GM21723 (cell line): Measurements from ENCODE around the gene CAMK2G.

Experiments
- ATAC-seq: cut with Tn5 transposase; IDR thresholded peaks from one replicate; pipeline ENCODE4 v1.9.1; 2021; ENCODE audit warnings: mild to moderate bottlenecking, moderate library complexity; ENCODE audit not compliant: unreplicated experiment

The CAMK2G gene

DNA sequence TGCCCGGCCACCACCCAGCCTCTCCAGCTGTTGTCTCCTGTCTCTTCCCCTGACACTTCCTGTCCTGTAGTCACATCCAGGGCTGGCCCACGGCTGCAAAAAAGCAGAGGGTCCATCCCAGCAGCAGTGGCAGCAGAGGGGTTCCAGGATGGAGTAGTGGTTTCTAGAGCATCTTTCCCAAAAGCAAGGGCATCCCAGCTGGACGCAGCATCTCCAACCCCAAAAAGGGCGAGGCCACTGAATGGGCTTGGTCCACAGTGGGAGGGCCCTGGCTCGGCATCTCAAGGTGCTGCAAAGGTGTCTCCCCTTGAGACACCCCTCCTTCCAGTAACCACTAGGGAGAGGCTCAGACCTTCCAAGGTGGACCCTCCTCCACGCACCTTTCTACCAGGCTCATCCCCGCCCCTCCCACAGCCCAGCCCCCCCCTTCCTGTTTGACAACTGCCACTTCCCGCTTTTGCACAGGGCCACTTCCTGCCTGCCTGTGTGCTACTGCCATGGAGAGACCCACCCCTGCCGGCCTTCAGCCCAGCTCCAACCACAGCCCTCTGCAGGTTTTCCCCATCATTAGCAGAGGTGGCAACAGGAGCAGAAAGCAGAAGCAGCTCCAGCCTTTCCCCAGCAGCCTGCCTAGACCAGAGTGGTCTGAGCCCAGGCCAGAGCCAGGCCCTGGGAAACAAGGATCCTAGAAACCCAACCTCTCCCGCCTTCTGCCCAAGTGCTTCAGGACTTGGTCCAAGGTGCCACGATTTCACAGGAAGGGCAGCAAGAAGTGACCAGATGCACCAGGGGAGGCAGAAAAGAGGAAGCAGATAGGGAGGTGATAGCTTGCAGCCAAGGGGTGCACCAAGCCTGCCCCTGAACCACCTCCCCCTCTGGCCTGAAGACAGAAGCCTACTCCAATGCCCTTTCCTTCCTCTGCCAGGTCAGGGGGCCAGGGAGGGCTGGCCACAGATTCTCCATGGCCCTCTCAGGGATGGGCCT is 8.6 kb downstream of the CAMK2G start:
- peak; percentile 81 for ATAC-seq

DNA sequence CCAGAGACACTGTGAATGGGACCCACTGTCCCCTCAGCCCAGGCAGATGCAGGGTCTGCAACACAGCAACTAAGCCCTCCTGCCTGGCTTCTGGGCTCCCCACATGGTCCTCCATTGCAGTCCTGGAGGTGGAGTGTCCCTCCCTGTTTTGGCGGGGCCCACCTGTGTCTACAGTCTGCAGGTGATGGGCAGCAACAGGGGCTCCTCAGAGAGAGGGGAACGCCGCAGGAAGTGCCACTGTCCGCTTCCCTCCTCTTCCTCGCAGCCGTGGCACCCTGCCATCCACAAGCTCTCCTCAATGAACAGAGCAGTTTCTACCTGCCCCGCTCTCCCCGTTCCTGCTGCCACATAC is 9.3 kb downstream of the CAMK2G start:
- no peak for ATAC-seq

DNA sequence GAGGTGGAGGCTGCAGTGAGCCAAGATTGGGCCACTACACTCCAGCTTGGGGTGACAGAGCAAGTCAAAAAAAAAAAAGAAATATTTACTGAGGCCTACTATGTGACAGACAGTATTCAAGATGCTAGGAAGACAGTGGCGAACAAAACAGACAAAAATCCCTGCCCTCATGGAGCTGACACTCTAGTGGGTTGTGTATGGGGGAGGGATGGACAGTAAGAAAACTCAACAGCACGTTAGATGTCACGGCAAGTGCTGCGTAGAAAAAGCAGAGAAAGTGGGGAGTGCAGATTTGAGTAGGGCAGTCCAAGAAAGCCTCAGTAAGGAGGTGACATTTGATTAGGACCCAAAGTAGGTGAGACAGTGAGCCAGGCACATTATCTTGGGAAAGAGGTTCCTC is 10.1 kb downstream of the CAMK2G start:
- ATAC-seq, result no peak

DNA sequence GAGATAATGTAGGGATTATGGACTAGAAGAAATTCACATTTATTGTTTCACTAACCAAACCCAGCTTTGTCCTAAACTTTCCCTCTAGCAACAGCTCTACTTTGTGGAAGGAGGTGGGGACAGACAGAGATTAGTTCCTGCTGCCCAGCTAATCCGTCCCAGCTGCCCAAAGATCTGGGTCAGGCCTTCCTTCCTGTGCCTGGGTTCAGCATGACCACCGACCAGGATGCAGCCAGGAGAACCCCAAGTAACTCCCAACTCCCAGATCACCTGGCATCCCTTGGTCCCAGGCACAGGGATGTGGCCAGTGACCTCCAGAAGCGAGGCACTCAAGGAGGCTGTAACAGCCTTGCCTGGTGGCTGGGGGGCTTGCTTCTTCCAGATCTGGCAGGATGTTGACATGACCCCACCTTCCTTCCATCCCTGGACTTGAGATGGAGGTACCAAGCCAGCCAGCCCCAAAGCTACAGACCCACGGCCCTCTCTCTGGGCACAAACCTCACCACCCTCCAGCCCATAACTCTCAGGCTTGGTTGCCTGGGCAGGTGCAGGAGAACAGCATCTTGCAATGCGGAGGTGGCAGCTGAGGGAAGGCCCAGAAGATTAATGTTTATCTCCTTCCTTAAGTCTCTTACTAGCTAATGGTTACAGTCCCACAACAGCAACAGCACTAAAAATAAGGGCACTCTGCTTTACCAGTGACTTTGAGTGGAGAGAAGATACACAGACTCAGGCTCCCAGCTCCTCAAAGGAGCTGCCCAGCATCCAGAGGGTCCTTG is 11.1 kb downstream of the CAMK2G start:
- no peak for ATAC-seq

DNA sequence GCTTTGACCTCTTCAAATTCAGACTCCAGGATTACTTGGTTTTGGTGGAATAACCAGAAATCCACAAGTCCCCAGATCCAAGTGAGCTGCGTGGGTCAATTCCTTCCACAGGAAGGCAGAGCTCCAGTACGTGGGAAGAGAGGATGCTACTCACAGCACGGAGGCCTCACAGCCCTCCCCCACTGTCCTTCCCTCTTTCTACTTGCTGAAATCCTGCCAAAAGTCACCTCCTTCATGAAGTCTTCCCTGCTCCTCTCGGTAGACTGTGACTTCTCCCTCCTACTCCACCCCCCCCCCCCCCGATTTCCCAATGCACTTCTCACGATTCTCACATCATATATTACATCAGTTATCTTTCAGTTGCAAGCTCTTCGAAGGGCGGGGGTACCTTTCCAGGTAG is 12.3 kb downstream of the CAMK2G start:
- no peak for ATAC-seq

DNA sequence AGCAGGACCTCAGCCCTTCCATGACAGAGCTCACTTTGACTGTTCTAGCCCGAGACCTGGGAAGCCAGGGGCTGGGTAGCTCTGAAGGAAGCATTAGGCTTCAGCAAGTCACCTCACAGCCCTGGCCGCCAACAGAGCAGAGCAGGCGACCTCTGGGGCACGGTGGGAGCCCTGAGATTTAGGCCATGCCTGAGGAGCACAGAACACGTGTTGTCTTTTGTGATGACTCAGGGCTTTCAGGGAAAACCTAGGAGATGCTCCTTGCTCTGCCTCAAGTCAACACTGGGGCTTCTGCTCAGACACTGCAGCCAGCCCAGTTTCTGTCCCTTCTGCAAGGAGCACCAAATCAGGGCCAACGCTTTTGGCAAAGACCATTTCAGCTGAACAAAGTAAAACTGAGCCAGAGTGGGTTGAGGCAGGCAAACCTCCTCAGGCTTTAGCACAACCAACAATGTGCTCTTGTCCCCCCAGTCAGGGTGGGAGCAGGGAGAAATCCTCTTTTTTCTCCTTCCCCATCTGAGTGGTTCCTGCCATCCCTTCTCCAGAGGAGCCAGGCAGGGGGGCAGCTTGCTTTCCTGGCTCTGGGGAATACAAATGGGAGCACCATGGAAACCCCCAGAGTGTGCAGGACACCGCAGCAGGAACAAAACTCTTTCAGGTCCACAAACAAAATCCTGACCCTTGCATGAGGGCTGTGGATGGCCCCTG is 14.4 kb downstream of the CAMK2G start:
- ATAC-seq, result no peak

DNA sequence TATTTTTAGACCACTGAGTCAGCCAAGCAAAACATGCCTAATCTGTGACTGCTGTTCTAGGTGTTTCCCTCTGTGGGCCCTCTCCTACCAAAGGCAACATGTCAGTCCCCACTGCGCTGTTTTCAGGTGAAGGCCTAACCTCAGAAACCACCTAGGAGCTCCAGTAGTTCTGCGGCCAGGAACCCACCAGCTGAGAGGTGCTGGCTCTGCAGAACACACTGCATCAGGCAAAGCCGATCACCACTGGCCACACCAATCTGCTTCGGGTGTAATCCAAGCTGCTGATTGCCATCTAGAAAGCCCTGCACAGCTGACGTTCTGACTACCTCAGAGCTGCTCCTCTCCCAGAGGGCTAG is 14.9 kb downstream of the CAMK2G start:
- no peak for ATAC-seq

DNA sequence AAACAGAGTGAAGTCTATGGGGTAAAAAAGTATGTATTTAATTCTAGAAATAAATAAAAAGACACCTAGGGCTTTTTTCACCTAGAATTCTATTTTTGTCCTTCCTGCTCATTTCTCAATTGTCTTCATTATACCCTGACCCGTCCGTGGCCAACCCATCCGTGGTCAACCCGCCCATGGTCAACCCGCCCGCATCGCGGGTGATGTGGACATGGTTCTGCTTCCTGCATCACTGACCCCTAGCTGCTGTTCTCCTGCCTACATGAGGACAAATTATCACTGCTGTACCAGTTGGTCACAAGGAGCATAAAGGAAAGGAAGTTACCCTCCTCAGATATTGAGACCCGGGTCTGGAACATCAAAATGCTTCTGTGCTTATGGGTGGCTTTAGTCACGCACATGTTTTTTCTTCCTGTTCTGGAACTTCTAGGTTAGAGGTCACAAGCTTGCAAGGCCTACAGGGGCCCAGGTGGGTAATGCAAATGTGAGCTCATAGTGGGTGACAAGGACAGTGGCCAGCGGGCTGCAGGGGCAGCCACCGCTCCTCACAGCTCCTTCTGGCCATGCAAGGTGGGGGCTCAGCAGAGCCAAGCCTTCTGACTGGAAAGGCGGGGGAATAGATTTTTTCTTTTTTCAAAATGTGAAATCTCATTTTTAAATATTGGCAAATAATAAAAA is 15.5 kb downstream of the CAMK2G start:
- ATAC-seq, result no peak

DNA sequence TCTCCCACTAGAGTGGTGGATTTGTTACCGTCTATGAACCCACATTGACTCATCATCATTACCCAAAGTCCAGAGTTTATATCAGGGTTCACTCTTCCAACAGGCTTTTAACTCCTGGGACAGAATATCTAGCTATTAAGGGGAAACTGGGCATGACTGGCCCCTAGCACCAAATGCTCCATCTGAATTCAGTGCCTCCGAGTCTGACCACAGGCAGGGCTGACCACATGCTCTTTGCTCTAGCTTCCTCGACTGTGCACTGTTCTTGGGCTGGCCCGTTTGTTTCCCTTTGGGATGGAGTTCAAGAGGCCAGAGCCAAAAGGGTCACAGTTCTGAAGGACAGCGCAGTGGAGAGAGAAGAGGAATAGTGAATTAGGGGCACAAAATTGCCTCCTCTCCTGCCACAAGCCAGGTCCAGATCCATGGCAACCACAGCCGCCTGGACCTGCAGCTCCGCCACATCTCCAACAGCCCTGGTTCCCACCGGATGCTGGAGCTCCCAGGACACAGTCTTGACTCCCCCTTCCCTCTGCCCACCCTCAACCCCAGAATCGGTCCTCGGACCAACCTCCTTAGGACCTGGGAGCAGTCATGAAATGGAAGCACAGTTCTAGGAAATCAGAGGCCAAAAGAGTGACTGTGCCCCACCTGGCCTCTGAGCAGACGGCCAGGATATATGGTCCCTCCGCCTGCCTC is 16.2 kb downstream of the CAMK2G start:
- ATAC-seq, result no peak

DNA sequence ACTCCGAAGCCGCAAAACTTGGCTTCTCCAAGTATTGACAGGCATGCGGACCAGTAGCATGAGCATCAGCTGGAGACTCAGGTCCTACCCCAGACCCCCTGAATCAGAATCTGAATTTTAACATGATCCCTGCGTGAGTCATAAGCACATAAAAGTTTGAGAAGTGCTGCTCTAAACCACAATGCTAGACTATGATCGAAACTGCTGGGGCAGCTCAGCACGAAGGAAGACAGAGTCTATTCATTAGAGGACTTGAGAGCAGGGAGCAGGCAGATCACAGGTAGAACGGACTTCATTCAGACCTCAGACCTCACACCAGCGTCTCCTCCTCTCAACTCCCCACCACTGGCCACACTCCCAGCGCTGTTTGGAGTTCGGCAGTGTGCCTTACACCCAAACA is 16.9 kb downstream of the CAMK2G start:
- peak; percentile 64 for ATAC-seq

DNA sequence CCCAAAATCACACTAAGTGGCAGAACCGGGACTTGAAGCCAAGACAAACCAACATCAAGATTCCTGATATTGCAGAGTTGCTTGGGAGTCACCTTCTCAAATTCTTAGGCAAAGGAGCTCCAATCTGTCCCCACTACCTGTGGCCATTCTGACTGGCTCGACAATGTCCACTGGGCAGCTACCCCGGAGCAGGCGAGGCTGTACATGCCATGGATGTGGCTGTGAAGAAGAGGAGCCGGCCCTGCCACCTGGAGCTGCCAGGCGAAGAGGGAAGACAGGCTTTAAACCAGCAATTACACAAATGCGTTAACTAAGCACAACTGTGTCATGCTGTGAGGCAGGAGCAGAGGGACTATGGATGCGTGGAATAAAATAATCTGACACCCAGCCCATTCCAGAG is 18.1 kb downstream of the CAMK2G start:
- no peak for ATAC-seq

DNA sequence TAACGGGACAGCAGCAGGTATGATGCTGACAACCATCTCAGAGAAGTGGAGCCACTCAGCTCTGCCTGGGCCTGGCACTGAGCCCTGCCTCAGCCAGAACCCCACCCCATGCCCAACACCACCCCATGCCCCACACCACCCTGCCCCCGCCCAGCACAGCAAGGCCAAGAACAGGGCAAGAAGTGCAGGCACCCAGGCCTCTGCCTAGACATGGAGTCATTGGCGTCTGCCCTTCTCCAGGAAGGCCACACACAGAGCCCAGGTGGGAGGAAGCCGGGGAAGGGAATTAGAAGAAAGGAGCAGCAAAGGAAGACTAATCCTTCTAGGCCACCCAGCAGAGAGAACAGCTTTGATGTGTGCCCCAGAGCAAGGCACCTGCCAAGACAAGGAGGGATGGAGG is 18.9 kb downstream of the CAMK2G start:
- ATAC-seq, result no peak

DNA sequence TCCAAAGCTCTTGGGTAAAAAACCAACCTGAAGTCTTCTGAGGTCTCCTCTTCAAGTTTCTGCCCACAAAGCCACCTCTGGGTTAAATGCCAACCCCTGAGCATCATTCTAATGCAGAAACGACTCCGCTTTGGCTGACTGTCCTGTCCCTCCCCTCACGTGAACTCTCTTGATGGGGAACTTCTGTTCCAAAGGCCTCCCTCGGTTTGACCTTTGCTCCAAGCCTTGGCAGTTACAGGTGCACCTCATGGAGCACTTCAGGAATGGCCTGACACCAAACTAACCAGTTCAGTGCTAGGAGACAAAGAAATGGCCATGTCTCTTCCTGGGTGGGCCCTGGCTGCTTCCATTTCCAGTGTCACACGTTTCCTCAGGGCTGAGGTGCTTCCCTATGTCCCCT is 20.0 kb downstream of the CAMK2G start:
- ATAC-seq, result no peak

DNA sequence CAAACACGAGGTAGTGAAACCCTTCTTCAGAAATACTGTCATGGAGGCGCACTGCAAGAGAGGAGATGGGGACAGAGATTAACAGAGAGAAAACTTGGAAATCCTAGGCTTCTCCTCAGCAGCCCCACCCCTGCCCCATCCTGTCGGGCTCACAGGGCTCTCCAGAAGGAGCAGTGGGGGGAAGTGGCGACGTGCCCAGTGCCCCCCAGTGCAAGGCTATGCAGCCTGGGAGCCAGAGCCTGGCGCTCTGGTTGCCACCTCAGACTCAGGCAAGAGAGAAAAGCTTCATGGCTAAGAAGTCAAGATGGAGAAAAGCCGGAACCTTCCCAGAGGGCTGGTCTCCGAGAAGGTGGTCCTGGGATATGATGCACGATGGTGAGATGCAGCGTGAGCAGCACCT is 21.2 kb downstream of the CAMK2G start:
- no peak for ATAC-seq

DNA sequence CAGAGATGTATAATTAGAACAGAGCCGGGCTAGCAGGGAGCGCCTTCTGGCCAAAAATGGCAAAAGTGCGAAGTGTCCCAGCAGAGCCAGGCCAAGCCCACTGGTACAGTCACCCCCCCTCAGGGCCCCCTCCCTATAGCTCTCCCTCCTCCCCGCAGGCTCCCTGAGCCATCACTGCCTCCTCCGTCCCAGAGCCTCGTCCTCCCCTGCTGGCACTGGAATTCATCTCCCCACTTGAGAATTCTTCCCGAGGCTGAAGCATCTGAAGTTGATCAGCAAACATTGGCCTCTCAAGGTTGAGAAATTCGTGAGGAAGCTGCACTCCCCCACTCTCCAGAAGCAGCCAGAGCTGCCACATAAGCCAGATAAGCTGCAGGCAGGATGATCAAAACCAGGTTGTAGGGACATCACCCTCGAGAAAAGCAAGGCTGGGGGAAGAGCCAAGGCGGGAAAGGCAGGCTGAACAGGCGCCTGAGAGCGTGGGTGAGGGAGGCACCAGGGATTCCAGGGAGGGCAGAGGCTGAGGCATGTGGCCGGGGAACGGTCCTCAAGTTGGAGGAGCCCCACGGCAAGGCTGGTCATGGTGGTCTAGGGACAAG is 23.4 kb downstream of the CAMK2G start:
- no peak for ATAC-seq

DNA sequence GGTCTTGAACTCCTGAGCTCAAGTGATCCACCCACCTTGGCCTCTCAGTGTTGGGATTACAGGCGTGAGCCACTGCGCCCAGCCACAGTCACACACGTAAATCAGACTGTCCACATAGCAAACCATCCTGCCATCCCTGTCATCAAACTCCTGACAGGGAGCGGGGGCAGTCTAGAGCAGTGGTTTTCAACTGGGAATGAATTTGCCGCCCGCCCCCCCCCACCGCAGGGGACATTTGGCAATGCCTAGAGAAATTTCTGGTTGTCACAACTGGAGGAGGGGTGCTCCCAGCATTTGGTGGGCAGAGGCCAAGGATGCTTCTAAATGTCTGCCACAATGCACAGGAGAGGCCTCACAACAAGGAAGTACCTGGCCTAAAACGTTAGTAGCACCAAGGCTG is 24.1 kb downstream of the CAMK2G start:
- no peak for ATAC-seq

DNA sequence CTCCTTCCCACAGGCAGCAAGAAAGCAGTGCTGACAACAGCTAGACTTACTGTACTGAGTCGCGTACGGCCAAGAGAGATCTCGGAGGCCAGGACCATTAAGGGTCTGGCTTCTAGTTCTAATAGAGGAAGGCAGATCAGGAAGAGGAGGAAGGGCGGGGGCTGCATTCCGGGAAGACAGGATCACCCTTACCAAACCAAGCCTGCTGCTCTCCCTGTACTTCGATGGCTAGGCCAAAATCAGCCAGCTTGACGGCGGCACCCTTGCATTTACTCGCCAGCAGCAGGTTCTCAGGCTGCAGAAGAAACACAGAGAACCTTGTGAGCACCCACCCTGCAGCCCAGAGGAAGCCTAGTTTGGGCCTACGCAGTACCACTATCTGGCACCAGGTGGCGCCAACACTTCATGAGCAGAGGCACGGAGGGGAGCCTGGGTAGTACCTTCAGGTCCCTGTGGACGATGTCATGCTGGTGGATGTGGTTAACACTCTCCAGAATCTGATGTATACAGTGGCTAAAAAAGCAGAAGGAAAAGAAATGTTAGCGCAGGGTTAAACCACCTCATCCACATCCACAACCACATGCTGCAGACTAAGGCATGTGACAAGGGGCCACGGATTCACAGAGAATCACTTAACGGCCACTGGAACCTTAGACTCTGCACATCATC is 25.4 kb downstream of the CAMK2G start:
- peak; percentile 88 for ATAC-seq

DNA sequence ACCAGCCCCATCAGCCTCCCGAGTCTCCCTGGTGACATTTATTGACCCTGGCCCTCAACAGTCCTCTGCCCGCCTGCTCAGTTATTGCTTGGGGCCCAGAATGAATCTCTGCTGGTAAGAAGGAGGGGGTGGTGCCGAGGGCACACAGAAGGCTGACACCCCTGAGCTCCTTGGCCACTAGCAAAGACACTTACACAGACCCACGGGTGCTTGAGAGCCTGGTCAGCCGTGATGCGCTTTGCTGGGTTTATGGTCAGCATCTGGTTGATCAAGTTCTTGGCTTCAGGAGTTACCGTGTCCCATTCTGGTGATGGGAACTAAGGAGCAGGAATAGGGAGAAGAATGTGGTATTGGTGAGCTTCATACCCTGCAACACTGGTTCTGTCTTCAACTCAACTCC is 27.3 kb downstream of the CAMK2G start:
- no peak for ATAC-seq

DNA sequence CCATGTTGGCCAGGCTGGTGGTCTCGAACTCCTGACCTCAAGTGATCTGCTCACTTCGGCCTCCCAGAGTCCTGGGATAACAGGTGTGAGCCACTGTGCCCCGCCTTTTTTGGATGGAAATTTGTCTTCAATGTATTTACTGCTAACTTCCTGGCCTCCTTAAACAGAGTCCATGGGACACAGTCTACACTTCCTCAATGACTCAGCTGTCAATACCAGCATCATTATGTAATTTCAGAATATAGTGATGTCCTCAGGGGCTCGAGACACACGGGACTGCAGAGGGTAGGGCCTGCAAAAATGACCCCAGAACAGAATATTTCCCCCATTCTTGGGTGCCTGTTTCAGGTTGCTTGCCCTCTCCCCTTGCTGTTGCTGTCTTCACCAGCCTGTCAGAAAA is 31.1 kb downstream of the CAMK2G start:
- no peak for ATAC-seq

DNA sequence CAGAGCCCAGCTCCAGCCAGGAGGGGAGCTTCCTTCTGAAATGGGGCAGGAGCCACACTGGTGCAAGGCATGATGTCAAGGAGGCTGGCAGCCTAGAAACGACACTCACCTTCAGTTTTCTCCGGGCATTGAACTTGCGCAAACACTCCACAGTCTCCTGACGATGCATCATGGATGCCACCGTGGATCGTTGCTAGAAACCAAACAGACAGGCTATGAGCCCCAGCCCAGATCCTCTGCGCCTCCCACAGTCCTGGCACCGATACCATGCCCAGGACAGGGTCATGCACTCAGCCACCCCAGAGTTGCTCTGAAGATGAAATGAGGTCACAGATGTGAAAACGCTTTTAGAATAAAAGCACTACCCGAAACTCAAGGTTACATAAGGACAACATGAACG is 32.0 kb downstream of the CAMK2G start:
- no peak for ATAC-seq
